GM12878 (cell line): ENCODE results near the gene FAAP100. TPM values are rescaled to one million over a fixed set of nuclear protein-coding genes. Genes with fewer than 3 reads are reported as not detected.

ENCODE experiments used
- ATAC-seq: fragments of 200-7000 bp; cut with Tn5 transposase; 3 replicates; pipeline ENCODE4 v1.9.1; 2020; ENCODE audit warnings: mild to moderate bottlenecking, moderate library complexity
- BruUV-seq: library from RNA; stranded (reverse); fragments of 400-500 nt; replicated peaks from 2 replicates; lab custom pipeline; 2021; lab: Mats Ljungman, UMichigan
- CTCF ChIA-PET: fragments of 300-600 bp; sonication (Branson Sonifier 250); formaldehyde crosslinking; extraction: SDS; loops from one replicate; lab custom pipeline; 2021; ENCODE audit warnings: inconsistent platforms; lab: Yijun Ruan, JAX
- POLR2A ChIA-PET: fragments of 350-600 bp; formaldehyde crosslinking; extraction: SDS; loops from one replicate; lab custom pipeline; 2021; ENCODE audit warnings: inconsistent platforms; lab: Charles Lee
- RAD21 ChIA-PET: fragments of 300-600 bp; sonication (Branson Sonifier 250); formaldehyde crosslinking; loops from one replicate; lab custom pipeline; 2023; ENCODE audit warnings: antibody characterized with exemption; ENCODE audit not compliant: unreplicated experiment; lab: Charles Lee
- SMC1A ChIA-PET: fragments of 300-600 bp; sonication (Branson Sonifier 250); formaldehyde crosslinking; loops from one replicate; lab custom pipeline; 2023; ENCODE audit not compliant: unreplicated experiment, uncharacterized antibody; lab: Charles Lee
- DNase-seq: peaks from one replicate; pipeline ENCODE4 v3.0.0-alpha.2; 2011; ENCODE audit warnings: low read depth, low spot score
- FAIRE-seq: peaks from 3 replicates; lab custom pipeline; 2011; peaks lifted over from hg19 to GRCh38; lab: Jason Lieb, UNC
- H2AFZ ChIP-seq: 2 replicates; pipeline ENCODE4 v1.6.0; 2011; ENCODE audit warnings: low read depth, low read length, control low read depth; ENCODE audit not compliant: control insufficient read depth
- H3K27ac ChIP-seq: 2 replicates; pipeline ENCODE4 v1.5.1; 2011; ENCODE audit warnings: control low read depth; ENCODE audit not compliant: control insufficient read depth, insufficient read depth
- H3K27me3 ChIP-seq, 2 experiments: replicated peaks in 1 of 2; 2 replicates each; pipeline versions ENCODE4 v1.6.0 to v1.6.1; 2011; ENCODE audit warnings: low read length in 1 of 2; ENCODE audit not compliant: control insufficient read depth in 2 of 2, insufficient read depth in 2 of 2
- H3K36me3 ChIP-seq, 2 experiments: 2 replicates each; pipeline ENCODE4 v1.5.1; 2011; ENCODE audit warnings: low read length in 1 of 2; ENCODE audit not compliant: control insufficient read depth in 2 of 2, insufficient read depth in 2 of 2
- H3K4me1 ChIP-seq: 2 replicates; pipeline ENCODE4 v1.6.1; 2011; ENCODE audit warnings: mild to moderate bottlenecking, low read length, moderate library complexity, mixed read lengths; ENCODE audit not compliant: control insufficient read depth, insufficient read depth
- H3K4me2 ChIP-seq: 2 replicates; pipeline ENCODE4 v1.6.0; 2011; ENCODE audit warnings: control low read depth; ENCODE audit not compliant: control insufficient read depth, insufficient read depth
- H3K4me3 ChIP-seq: fragments of 200-600 bp; sonication (generic); 2 replicates; pipeline ENCODE4 v1.5.1; 2016
- H3K79me2 ChIP-seq: 2 replicates; pipeline ENCODE4 v1.6.0; 2011; ENCODE audit warnings: low read length; ENCODE audit not compliant: control insufficient read depth, insufficient read depth
- H3K9ac ChIP-seq: 2 replicates; pipeline ENCODE4 v1.8.0; 2011; ENCODE audit warnings: low read length, control low read depth, mixed read lengths; ENCODE audit not compliant: control insufficient read depth, insufficient read depth
- H3K9me3 ChIP-seq: replicated peaks from 3 replicates; pipeline ENCODE4 v1.5.1; 2011; ENCODE audit warnings: mild to moderate bottlenecking, low read length; ENCODE audit not compliant: control insufficient read depth, insufficient read depth
- H4K20me1 ChIP-seq: 2 replicates; pipeline ENCODE4 v1.6.0; 2011; ENCODE audit not compliant: control insufficient read depth, insufficient read depth
- CHD1 ChIP-seq: IDR thresholded peaks from 2 replicates; pipeline ENCODE4 v1.6.1; 2012; ENCODE audit warnings: low read depth, low read length, improper control_type of control experiment
- EP300 ChIP-seq, 2 experiments: fragments of 150-350 bp in 1 of 2; IDR thresholded peaks; 2 replicates each; pipeline ENCODE4 v1.6.1; 2011 to 2012; ENCODE audit warnings: low read depth in 2 of 2, low read length in 2 of 2, borderline replicate concordance in 1 of 2, improper control_type of control experiment in 1 of 2, inconsistent platforms in 1 of 2; ENCODE audit not compliant: control insufficient read depth in 1 of 2
- FOS ChIP-seq: IDR thresholded peaks from 3 replicates; pipeline ENCODE4 v1.6.1; 2011; ENCODE audit warnings: borderline replicate concordance; ENCODE audit not compliant: insufficient read length; ENCODE audit errors: extremely low read depth
- HDAC2 ChIP-seq: fragments of 200-600 bp; sonication (generic); IDR thresholded peaks from 2 replicates; pipeline ENCODE4 v1.6.1; 2017
- MYB ChIP-seq: fragments of 150-350 bp; IDR thresholded peaks from 2 replicates; pipeline ENCODE4 v1.6.1; 2014; ENCODE audit warnings: mild to moderate bottlenecking, low read depth, low read length, borderline replicate concordance
- PAX8 ChIP-seq: fragments of 450-650 bp; IDR thresholded peaks from 2 replicates; pipeline ENCODE4 v1.6.1; 2017; ENCODE audit warnings: mild to moderate bottlenecking, moderate library complexity
- RAD21 ChIP-seq: IDR thresholded peaks from 2 replicates; pipeline ENCODE4 v1.6.1; 2011; ENCODE audit warnings: mild to moderate bottlenecking, low read depth, low read length, moderate library complexity; ENCODE audit not compliant: insufficient read depth
- RB1 ChIP-seq: fragments of 450-650 bp; formaldehyde crosslinking; IDR thresholded peaks from 2 replicates; pipeline ENCODE4 v1.6.1; 2017; ENCODE audit warnings: mild to moderate bottlenecking, borderline replicate concordance
- RELA ChIP-seq: fragments of 450-650 bp; IDR thresholded peaks from 2 replicates; pipeline ENCODE4 v1.8.0; 2014; ENCODE audit warnings: borderline replicate concordance; ENCODE audit not compliant: partially characterized antibody
- RUNX3 ChIP-seq: IDR thresholded peaks from 2 replicates; pipeline ENCODE4 v1.6.1; 2012; ENCODE audit warnings: low read length, inconsistent platforms
- SMAD5 ChIP-seq: IDR thresholded peaks from 2 replicates; pipeline ENCODE4 v1.6.1; 2016; ENCODE audit warnings: antibody characterized with exemption, low read depth
- SMARCA5 ChIP-seq: fragments of 450-650 bp; IDR thresholded peaks from 2 replicates; pipeline ENCODE4 v1.6.1; 2017; ENCODE audit warnings: mild to moderate bottlenecking
- TAF1 ChIP-seq: IDR thresholded peaks from 2 replicates; pipeline ENCODE4 v1.6.1; 2011; ENCODE audit warnings: mild to moderate bottlenecking, low read depth, low read length, borderline replicate concordance
- TCF12 ChIP-seq: IDR thresholded peaks from 2 replicates; pipeline ENCODE4 v1.6.1; 2011; ENCODE audit warnings: low read depth, mild to moderate bottlenecking, low read length
- TCF3 ChIP-seq: IDR thresholded peaks from 2 replicates; pipeline ENCODE4 v1.6.1; 2012; ENCODE audit warnings: low read depth, mild to moderate bottlenecking, low read length, borderline replicate concordance; ENCODE audit not compliant: insufficient read depth
- TCF7 ChIP-seq: IDR thresholded peaks from 2 replicates; pipeline ENCODE4 v1.6.1; 2014; ENCODE audit warnings: antibody characterized with exemption, borderline replicate concordance
- YBX1 ChIP-seq: fragments of 450-650 bp; IDR thresholded peaks from 2 replicates; pipeline ENCODE4 v1.6.1; 2016; ENCODE audit warnings: antibody characterized with exemption
- ZNF24 ChIP-seq: fragments of 450-650 bp; IDR thresholded peaks from 2 replicates; pipeline ENCODE4 v1.6.1; 2017; ENCODE audit warnings: antibody characterized with exemption, mild to moderate bottlenecking
- WGBS: methylation state at CpG from one replicate; pipeline ENCODE4 v1.1.6; 2016; ENCODE audit warnings: low lambda C conversion rate; ENCODE audit not compliant: insufficient replicate concordance, insufficient coverage; ENCODE audit errors: missing lambda C conversion rate; 5-methylcytosine and 5-hydroxymethylcytosine counted together
- in situ Hi-C: fragments of 300-500 bp; cut with MboI; formaldehyde crosslinking; loops from 9 replicates; pipeline ENCODE4 v1.14.3; 2018; ENCODE audit warnings: mixed read lengths
- intact Hi-C: fragments of 100-400 bp; cut with micrococcal nuclease; formaldehyde crosslinking; loops from one replicate; pipeline ENCODE4 v1.14.2; 2022; ENCODE audit not compliant: unreplicated experiment
- polyA plus RNA-seq, 11 experiments: library from polyadenylated mRNA; depleted of rRNA in 4 of 11; unstranded in 6 of 11; stranded (reverse) in 5 of 11; fragments of >200 nt; fragmentation: Nextera tagmentation in 4 of 11; fragmentation: Illumina TruSeq in 1 of 11; extraction: Ambion mirVana in 4 of 11; extraction: Trizol in 1 of 11; gene quantifications; 1 replicate in 1 of 11; 2 replicates in 10 of 11; pipeline versions ENCODE4 v1.2.1 to v1.2.3, GENCODE V29; 2011 to 2016; ENCODE audit warnings: inconsistent platforms in 2 of 11, missing spikeins in 2 of 11, low read depth in 1 of 11
- total RNA-seq, 4 experiments: library from RNA; depleted of rRNA in 3 of 4; stranded (reverse); fragments of >200 nt in 3 of 4; fragmentation: Illumina TruSeq in 1 of 4; extraction: Trizol in 1 of 4; gene quantifications; 2 replicates each; pipeline versions ENCODE4 v1.2.1 to v1.2.3, GENCODE V29; 2013 to 2021
- TF ChIP-seq, protein P1 (sequence below): fragments of 450-650 bp; formaldehyde crosslinking; IDR thresholded peaks from 2 replicates; pipeline ENCODE4 v1.4.0; 2020; ENCODE audit warnings: mild to moderate bottlenecking, moderate library complexity
- TF ChIP-seq, protein P2 (sequence below): IDR thresholded peaks from 2 replicates; pipeline ENCODE4 v1.6.1; 2011; ENCODE audit warnings: mild to moderate bottlenecking, low read depth, low read length, moderate library complexity; ENCODE audit not compliant: insufficient replicate concordance

The FAAP100 gene
- total and polyA plus RNA-seq, 10 of the 15 experiments (the other 5 are each of a cell fraction or from before 2014, with no cell fraction given) = 0.11 to 46.2 (median 17.1) TPM

DNA sequence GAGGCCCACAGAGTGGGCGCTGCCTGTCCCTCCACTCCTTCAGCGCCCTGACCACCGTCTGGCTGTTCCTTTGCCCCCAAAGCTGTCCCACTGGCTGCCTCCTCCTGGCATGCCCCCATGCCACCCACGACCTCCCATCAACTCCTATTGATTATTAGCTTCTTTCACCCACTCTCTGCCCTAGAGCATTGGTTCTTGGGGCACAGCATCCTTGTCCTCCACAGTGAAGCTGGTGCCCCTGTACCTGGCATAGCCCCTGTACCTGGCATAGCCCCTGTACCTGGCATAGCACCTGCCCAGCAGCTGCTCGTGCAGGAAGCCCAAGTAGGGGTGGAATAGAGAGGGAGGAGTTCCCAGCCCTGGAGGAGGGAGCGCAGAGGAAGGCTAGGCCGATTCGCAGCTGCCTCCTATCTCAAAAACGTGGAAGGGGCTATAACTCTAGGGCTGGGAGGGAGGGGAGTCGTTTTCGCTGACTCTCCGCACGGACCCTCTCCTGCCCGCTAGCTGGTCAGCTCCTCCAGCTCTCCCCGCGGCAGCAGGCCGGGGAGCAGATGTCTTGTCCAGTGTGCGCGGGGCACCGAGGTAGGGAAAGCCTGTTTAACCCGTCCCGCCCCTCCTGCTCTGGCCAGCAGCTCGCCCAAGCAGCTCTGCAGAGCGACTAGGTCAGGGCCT lies 33.9 kb downstream of the FAAP100 start:
- Histone ChIP-seq H2AFZ (no peak overlapping the region), H3K27me3 (no peaks in the 10 kb centered on the region), H3K4me1 (peaks cover 33% of the 10 kb centered on the region), H3K4me3 (peak overlapping the region; percentile 72), H3K9ac (peak overlapping the region; percentile 78), H3K79me2 (peaks cover 58% of the 10 kb centered on the region), H3K36me3 (no peaks in the 10 kb centered on the region; a peak in 1 of 4 replicates), H3K9me3 (no peaks in the 10 kb centered on the region), H3K27ac (peak overlapping the region; percentile 100), H4K20me1 (no peaks in the 10 kb centered on the region), H3K4me2 (peak overlapping the region; percentile 97)
- DNase-seq = no peak
- ChIA-PET CTCF (interaction anchor here (0.6 to 5.5 kb wide), 9 partner anchors 10 to 309 kb away, joined by 3 to 47 read pairs (median 7); no protein-coding TSS in a partner anchor), RAD21 (interaction anchor here (0.7 to 7.6 kb wide), 6 partner anchors 8 to 165 kb away, joined by 3 to 44 read pairs (median 4); partner anchors contain the start of genes ARL16, FAAP100 and HGS), SMC1A (interaction anchor here (0.9 to 3.2 kb wide), 7 partner anchors 12 to 226 kb away, joined by 3 to 15 read pairs (median 6); partner anchors contain the start of genes FAAP100 and SLC38A10), POLR2A (interaction anchor here (0.6 to 2.8 kb wide), 8 partner anchors 9 to 421 kb away, joined by 3 to 34 read pairs (median 4); partner anchors contain the start of gene FAAP100)
- in situ Hi-C loops (no loop called here), intact Hi-C loops (loop anchor here (5.0 to 10.0 kb wide), 2 partner anchors 84 to 263 kb away; no protein-coding TSS in a partner anchor)
- no TSS peak for BruUV-seq
- WGBS = under 1% methylated on average over 22 of the region's 24 CpGs
- peak; percentile 5; the same call in 2 of the 3 replicates for ATAC-seq
- FAIRE-seq = no peak
- TF ChIP-seq RAD21 (no peak), ZNF24 (no peak), TCF7 (no peak), EP300 (IDR thresholded peaks at IDR 0.05; ENCODE audit: borderline replicate concordance in 1 of 2, control insufficient read depth in 1 of 2, low read depth in 2 of 2, low read length in 2 of 2) (no peak; a peak in 1 of 4 replicates), FOS (no peak), YBX1 (no peak), PAX8 (no peak), TCF3 (no peak), RB1 (0 out of 2 replicates have a peak, but pooled peaks have one; percentile 16), TCF12 (no peak), TAF1 (no peak), HDAC2 (no peak), SMAD5 (peak; percentile 21; the same call in 1 of the 2 replicates), RELA (no peak), CHD1 (no peak), RUNX3 (no peak), MYB (no peak), SMARCA5 (no peak; the same call in 1 of the 2 replicates)
- TF ChIP-seq, protein P1, sequence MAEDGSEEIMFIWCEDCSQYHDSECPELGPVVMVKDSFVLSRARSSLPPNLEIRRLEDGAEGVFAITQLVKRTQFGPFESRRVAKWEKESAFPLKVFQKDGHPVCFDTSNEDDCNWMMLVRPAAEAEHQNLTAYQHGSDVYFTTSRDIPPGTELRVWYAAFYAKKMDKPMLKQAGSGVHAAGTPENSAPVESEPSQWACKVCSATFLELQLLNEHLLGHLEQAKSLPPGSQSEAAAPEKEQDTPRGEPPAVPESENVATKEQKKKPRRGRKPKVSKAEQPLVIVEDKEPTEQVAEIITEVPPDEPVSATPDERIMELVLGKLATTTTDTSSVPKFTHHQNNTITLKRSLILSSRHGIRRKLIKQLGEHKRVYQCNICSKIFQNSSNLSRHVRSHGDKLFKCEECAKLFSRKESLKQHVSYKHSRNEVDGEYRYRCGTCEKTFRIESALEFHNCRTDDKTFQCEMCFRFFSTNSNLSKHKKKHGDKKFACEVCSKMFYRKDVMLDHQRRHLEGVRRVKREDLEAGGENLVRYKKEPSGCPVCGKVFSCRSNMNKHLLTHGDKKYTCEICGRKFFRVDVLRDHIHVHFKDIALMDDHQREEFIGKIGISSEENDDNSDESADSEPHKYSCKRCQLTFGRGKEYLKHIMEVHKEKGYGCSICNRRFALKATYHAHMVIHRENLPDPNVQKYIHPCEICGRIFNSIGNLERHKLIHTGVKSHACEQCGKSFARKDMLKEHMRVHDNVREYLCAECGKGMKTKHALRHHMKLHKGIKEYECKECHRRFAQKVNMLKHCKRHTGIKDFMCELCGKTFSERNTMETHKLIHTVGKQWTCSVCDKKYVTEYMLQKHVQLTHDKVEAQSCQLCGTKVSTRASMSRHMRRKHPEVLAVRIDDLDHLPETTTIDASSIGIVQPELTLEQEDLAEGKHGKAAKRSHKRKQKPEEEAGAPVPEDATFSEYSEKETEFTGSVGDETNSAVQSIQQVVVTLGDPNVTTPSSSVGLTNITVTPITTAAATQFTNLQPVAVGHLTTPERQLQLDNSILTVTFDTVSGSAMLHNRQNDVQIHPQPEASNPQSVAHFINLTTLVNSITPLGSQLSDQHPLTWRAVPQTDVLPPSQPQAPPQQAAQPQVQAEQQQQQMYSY (CRISPR knock-in tag) = no peak
- TF ChIP-seq, protein P2, sequence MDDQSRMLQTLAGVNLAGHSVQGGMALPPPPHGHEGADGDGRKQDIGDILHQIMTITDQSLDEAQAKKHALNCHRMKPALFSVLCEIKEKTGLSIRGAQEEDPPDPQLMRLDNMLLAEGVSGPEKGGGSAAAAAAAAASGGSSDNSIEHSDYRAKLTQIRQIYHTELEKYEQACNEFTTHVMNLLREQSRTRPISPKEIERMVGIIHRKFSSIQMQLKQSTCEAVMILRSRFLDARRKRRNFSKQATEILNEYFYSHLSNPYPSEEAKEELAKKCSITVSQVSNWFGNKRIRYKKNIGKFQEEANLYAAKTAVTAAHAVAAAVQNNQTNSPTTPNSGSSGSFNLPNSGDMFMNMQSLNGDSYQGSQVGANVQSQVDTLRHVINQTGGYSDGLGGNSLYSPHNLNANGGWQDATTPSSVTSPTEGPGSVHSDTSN = no peak
